ENCODE measurements around the gene PCNT. TPM values are rescaled to one million over a fixed set of nuclear protein-coding genes. Genes with fewer than 3 reads are reported as not detected.

Gene PCNT
- total RNA-seq, 1 experiment from 2014 or later, result 34.0 TPM

DNA sequence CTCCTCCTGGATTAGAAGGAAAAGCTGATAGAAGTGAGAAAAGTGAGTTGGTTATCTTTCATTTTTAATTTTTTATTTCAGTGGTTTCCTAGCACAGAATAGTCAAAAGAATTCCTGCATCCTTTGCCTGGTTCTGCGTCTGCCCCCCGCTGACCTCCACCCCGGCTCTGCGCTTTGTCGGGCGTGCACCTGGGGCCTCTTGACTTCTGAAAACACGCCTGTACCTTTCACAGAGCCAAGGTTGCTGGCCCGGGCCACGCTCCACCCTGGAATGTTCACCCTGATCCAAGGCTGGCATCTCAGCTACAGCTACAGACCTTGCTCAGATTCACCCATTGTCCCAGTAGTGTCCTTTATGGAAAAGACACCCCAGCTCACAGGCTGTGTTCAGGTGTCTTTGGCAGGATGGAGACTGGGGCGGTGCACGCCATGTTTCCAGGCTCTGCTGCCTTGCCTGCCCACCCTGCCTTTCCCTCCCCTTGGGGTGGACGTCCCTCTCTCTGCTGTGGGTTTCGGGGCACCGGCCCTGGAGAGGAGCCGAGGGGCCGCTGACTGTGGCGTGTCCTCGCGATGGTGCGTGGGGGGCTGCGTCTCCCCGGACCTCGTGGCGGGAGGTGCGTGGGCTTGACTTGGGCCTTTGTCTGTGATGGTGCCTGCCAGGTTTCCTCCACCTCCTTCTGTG lies 94.5 kb downstream of the PCNT start:
- BruUV-seq (replicated peaks), result no TSS peak
- Mint-ChIP-seq H3K4me1 (ENCODE audit: insufficient read depth, unreplicated experiment) (no peaks in the 10 kb centered on the region), H3K9me3 (ENCODE audit: unreplicated experiment) (no peaks in the 10 kb centered on the region), H3K36me3 (ENCODE audit: insufficient read depth, unreplicated experiment) (peaks cover 77% of the 10 kb centered on the region), H3K27ac (ENCODE audit: low read depth, unreplicated experiment) (no peak overlapping the region), H3K4me3 (ENCODE audit: unreplicated experiment) (no peak overlapping the region), H3K27me3 (ENCODE audit: insufficient read depth, unreplicated experiment) (no peaks in the 10 kb centered on the region)
- POLR2A ChIA-PET, result no interaction called here
- no peak for DNase-seq (ENCODE audit: unreplicated experiment)
- CTCF ChIA-PET, result interaction anchor here (0.6 kb wide), 1 partner anchor 14 kb away, joined by 3 read pairs; no protein-coding TSS in a partner anchor
- TF ChIP-seq, protein P1, sequence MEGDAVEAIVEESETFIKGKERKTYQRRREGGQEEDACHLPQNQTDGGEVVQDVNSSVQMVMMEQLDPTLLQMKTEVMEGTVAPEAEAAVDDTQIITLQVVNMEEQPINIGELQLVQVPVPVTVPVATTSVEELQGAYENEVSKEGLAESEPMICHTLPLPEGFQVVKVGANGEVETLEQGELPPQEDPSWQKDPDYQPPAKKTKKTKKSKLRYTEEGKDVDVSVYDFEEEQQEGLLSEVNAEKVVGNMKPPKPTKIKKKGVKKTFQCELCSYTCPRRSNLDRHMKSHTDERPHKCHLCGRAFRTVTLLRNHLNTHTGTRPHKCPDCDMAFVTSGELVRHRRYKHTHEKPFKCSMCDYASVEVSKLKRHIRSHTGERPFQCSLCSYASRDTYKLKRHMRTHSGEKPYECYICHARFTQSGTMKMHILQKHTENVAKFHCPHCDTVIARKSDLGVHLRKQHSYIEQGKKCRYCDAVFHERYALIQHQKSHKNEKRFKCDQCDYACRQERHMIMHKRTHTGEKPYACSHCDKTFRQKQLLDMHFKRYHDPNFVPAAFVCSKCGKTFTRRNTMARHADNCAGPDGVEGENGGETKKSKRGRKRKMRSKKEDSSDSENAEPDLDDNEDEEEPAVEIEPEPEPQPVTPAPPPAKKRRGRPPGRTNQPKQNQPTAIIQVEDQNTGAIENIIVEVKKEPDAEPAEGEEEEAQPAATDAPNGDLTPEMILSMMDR (IDR thresholded peaks at IDR 0.05; ENCODE audit: unreplicated experiment), result no peak
- intact Hi-C loops (cut with micrococcal nuclease), result no loop called here

DNA sequence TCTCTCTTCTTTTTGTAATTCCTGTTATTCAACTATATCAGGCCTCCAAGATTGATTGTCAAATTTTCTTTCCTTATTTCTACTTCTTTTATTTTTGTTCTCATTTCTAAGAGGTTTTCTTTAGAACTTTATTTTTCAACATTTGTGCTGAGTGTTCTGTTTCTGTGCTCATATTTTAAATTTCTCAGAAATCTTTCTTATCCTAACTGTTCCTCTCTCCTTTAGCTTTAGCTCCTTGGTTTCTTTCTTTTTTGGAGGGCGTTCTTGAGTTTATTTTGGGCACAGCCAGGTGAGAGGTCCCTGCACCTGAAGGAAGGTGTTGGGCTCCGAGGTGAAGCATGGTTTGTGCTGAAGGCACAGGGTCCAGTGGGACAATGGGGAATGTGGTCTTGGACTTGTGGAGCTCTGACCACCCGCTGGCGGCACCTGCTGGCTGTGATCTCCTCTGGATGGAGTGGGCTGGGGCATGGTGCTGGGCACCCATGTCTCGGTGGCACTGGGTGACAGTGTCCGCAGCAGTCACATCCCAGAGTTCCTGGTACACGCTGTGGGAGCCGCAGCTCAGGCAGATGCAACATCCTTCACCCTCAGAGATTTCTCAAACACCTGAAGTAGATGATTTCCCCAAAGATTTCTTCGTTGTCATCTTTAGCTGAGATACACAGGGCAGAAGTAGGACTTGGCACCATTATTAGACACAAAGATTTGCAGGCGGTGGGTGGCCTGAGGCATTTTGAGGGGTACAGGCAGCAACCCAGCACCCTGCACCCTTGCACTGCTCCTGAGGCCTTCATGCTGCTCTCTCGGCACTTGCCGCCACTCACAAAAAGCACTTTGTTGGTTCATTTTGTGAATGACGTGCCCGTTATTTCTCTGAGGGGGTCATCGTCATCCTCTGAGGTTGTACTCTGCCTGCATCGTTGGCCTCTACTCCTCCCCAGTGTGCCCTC lies 96.6 kb downstream of the PCNT start:
- CTCF ChIA-PET, result no interaction called here
- Mint-ChIP-seq H3K36me3 (ENCODE audit: insufficient read depth, unreplicated experiment) (peaks cover 67% of the 10 kb centered on the region), H3K27ac (ENCODE audit: low read depth, unreplicated experiment) (no peak overlapping the region), H3K9me3 (ENCODE audit: unreplicated experiment) (no peaks in the 10 kb centered on the region), H3K27me3 (ENCODE audit: insufficient read depth, unreplicated experiment) (no peaks in the 10 kb centered on the region), H3K4me3 (ENCODE audit: unreplicated experiment) (no peak overlapping the region), H3K4me1 (ENCODE audit: insufficient read depth, unreplicated experiment) (no peaks in the 10 kb centered on the region)
- POLR2A ChIA-PET, result interaction anchor here (0.7 kb wide), 2 partner anchors 13 to 27 kb away, joined by 3 read pairs; no protein-coding TSS in a partner anchor
- intact Hi-C loops (cut with micrococcal nuclease), result no loop called here
- no TSS peak for BruUV-seq (replicated peaks)
- no peak for DNase-seq (ENCODE audit: unreplicated experiment)
- TF ChIP-seq, protein P1 (IDR thresholded peaks at IDR 0.05; ENCODE audit: unreplicated experiment), result no peak

DNA sequence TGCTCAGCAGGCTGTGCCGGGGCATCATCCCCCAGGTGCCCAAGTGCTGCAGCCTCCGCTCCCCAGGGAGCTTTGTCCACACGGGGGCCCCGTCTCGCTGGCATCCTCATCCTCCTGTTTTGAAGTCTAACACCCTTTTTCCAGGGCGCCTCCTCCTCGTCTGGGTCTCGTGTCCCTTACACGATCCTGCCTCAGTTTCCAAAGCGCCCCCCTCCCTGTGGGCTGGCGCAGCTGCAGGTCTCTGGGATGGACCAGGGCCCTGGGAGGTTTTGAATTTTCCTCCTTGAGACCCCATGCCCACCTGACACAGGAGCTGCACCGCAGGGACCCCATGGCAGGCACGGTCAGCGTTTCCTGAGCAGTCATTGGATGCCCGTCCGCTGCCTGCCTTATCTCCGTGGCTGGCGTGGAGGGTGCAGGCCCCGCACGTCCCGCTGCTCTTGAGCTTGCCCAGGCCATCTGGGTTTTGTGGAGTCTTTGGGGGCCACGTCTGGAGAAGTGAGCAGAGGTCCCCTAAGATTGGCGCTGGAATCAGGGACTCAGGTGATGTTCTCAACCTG lies 97.3 kb downstream of the PCNT start:
- H3K27ac Mint-ChIP-seq (ENCODE audit: low read depth, unreplicated experiment), result no peak overlapping the region
- intact Hi-C loops (cut with micrococcal nuclease), result no loop called here
- no peak overlapping the region for H3K4me3 Mint-ChIP-seq (ENCODE audit: unreplicated experiment)
- H3K9me3 Mint-ChIP-seq (ENCODE audit: unreplicated experiment), result no peaks in the 10 kb centered on the region
- H3K36me3 Mint-ChIP-seq (ENCODE audit: insufficient read depth, unreplicated experiment), result peaks cover 62% of the 10 kb centered on the region
- TF ChIP-seq, protein P1 (IDR thresholded peaks at IDR 0.05; ENCODE audit: unreplicated experiment), result no peak
- CTCF ChIA-PET, result no interaction called here
- H3K4me1 Mint-ChIP-seq (ENCODE audit: insufficient read depth, unreplicated experiment), result no peaks in the 10 kb centered on the region
- no peaks in the 10 kb centered on the region for H3K27me3 Mint-ChIP-seq (ENCODE audit: insufficient read depth, unreplicated experiment)
- POLR2A ChIA-PET, result no interaction called here
- no TSS peak for BruUV-seq (replicated peaks)
- DNase-seq (ENCODE audit: unreplicated experiment), result no peak

All from MCF 10A (cell line).